ENCODE results near the gene PPP1R37. TPM values are rescaled to one million over a fixed set of nuclear protein-coding genes. Genes with fewer than 3 reads are reported as not detected.

Gene PPP1R37
- polyA plus RNA-seq, 3 donors = 0.10 to 11.8 (median 0.22) TPM

- Mint-ChIP-seq H3K27ac (peak overlapping the region in 1 of 7 donors; percentile 40), H3K27me3 (ENCODE audit: low read depth in 3 of 3) (peaks cover 0 to 2% (median 0%) of the 10 kb centered on the region in 3 donors), H3K4me1 (peaks cover 5% of the 10 kb centered on the region), H3K4me3 (no peak overlapping the region), H3K36me3 (peaks cover 0 to 2% of the 10 kb centered on the region in 2 donors), H3K9me3 (no peaks in the 10 kb centered on the region)
- H3K4me3 ChIP-seq (replicated peaks in 1 of 3; ENCODE audit: low read depth in 2 of 3, low read length in 3 of 3) = no peak overlapping the region
- no peak overlapping the region for H2AFZ ChIP-seq (ENCODE audit: insufficient read depth, low read depth, low read length, poor library complexity, severe bottlenecking)
- DNase-seq = no peak
- peaks cover 0 to 5% of the 10 kb centered on the region in 2 donors for H3K36me3 ChIP-seq (replicated peaks in 1 of 2; ENCODE audit: control insufficient read depth in 1 of 2, insufficient read depth in 2 of 2, low read length in 2 of 2)
- peaks cover 56% of the 10 kb centered on the region for H4K20me1 ChIP-seq (ENCODE audit: insufficient read depth, low read length)
- TF ChIP-seq CTCF (IDR thresholded peaks at IDR 0.05) = no peak
- H3K4me1 ChIP-seq (ENCODE audit: control insufficient read depth in 1 of 2, insufficient read depth in 2 of 2, low read length in 2 of 2) = no peaks in the 10 kb centered on the region
- H3K4me2 ChIP-seq (replicated peaks; ENCODE audit: extremely low read depth, low read length, poor library complexity, severe bottlenecking) = no peak overlapping the region
- intact Hi-C loops (cut with micrococcal nuclease) = no loop called here
- peaks cover 23% of the 10 kb centered on the region for H3K79me2 ChIP-seq (ENCODE audit: insufficient read depth, low read length)
- H3K9ac ChIP-seq (ENCODE audit: insufficient read depth, low read length, poor library complexity, severe bottlenecking) = no peak overlapping the region
- no peaks in the 10 kb centered on the region for H3K9me3 ChIP-seq (replicated peaks in 1 of 2; ENCODE audit: control insufficient read depth in 1 of 2, insufficient read depth in 1 of 2, low read length in 2 of 2)
- H3K27me3 ChIP-seq (ENCODE audit: control insufficient read depth in 2 of 2, insufficient read depth in 2 of 2, low read length in 2 of 2) = no peaks in the 10 kb centered on the region
- 95% methylated on average over 10 of the region's 13 CpGs for WGBS (ENCODE audit: insufficient coverage)
- no peak overlapping the region for H3K27ac ChIP-seq (ENCODE audit: low read depth in 1 of 2, low read length in 2 of 2)
Observed at GRCh38 chr19:45130236-45130635, 37.3 kb downstream of the PPP1R37 start.

GRCh38 chr19:45130888-45131615 lies 38.1 kb downstream of the PPP1R37 start:
- no peak overlapping the region for H3K27ac ChIP-seq (ENCODE audit: low read depth in 1 of 2, low read length in 2 of 2)
- H3K9me3 ChIP-seq (replicated peaks in 1 of 2; ENCODE audit: control insufficient read depth in 1 of 2, insufficient read depth in 1 of 2, low read length in 2 of 2) = no peaks in the 10 kb centered on the region
- peaks cover 56% of the 10 kb centered on the region for H4K20me1 ChIP-seq (ENCODE audit: insufficient read depth, low read length)
- no peak overlapping the region for H2AFZ ChIP-seq (ENCODE audit: insufficient read depth, low read depth, low read length, poor library complexity, severe bottlenecking)
- no peaks in the 10 kb centered on the region for H3K27me3 ChIP-seq (ENCODE audit: control insufficient read depth in 2 of 2, insufficient read depth in 2 of 2, low read length in 2 of 2)
- no peak for TF ChIP-seq CTCF (IDR thresholded peaks at IDR 0.05)
- H3K9ac ChIP-seq (ENCODE audit: insufficient read depth, low read length, poor library complexity, severe bottlenecking) = no peak overlapping the region
- no peak for DNase-seq
- peaks cover 0 to 5% of the 10 kb centered on the region in 2 donors for H3K36me3 ChIP-seq (replicated peaks in 1 of 2; ENCODE audit: control insufficient read depth in 1 of 2, insufficient read depth in 2 of 2, low read length in 2 of 2)
- no peaks in the 10 kb centered on the region for H3K4me1 ChIP-seq (ENCODE audit: control insufficient read depth in 1 of 2, insufficient read depth in 2 of 2, low read length in 2 of 2)
- no peak overlapping the region for H3K4me3 ChIP-seq (replicated peaks in 1 of 3; ENCODE audit: low read depth in 2 of 3, low read length in 3 of 3)
- no peak overlapping the region for H3K27ac Mint-ChIP-seq
- H3K4me2 ChIP-seq (replicated peaks; ENCODE audit: extremely low read depth, low read length, poor library complexity, severe bottlenecking) = no peak overlapping the region
- no peaks in the 10 kb centered on the region for H3K9me3 Mint-ChIP-seq
- H3K4me1 Mint-ChIP-seq = no peaks in the 10 kb centered on the region
- peaks cover 0 to 2% of the 10 kb centered on the region in 2 donors for H3K36me3 Mint-ChIP-seq
- peaks cover 0 to 2% (median 0%) of the 10 kb centered on the region in 3 donors for H3K27me3 Mint-ChIP-seq (ENCODE audit: low read depth in 3 of 3)
- H3K4me3 Mint-ChIP-seq = no peak overlapping the region
- H3K79me2 ChIP-seq (ENCODE audit: insufficient read depth, low read length) = peaks cover 15% of the 10 kb centered on the region
- intact Hi-C loops (cut with micrococcal nuclease) = no loop called here
- 77% methylated on average over 11 of the region's 13 CpGs for WGBS (ENCODE audit: insufficient coverage)
